GM19397 (cell line): ENCODE measurements around the gene DCTN2.
"Not testable (repeated sequence)": the region's sequence is repeated elsewhere in the genome, so short reads cannot be mapped to it uniquely, and the experiment has no call there.

Source experiments
- ATAC-seq: cut with Tn5 transposase; IDR thresholded peaks from one replicate; pipeline ENCODE4 v1.9.1; 2021; ENCODE audit warnings: mild to moderate bottlenecking, moderate library complexity; ENCODE audit not compliant: unreplicated experiment

Gene DCTN2

DNA sequence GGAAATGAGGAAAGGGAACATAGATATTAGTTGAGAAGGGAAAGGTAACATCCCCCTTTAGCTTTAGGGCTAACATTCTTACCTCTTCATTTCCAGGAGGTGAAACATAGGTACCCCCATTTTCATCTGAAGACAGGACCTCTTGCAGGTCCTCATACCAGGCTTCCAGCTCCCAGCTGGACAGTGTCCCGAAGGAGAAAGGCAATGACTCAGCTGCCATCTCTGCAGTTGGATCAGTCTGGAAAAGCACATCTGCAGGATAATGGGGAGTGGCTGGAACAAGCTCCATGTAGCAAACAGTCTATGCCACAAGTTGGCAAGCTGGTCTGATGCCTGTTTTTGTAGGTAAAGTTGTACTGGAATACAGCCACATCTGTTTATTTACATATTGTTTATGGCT is 29.8 kb downstream of the DCTN2 start:
- no peak for ATAC-seq

DNA sequence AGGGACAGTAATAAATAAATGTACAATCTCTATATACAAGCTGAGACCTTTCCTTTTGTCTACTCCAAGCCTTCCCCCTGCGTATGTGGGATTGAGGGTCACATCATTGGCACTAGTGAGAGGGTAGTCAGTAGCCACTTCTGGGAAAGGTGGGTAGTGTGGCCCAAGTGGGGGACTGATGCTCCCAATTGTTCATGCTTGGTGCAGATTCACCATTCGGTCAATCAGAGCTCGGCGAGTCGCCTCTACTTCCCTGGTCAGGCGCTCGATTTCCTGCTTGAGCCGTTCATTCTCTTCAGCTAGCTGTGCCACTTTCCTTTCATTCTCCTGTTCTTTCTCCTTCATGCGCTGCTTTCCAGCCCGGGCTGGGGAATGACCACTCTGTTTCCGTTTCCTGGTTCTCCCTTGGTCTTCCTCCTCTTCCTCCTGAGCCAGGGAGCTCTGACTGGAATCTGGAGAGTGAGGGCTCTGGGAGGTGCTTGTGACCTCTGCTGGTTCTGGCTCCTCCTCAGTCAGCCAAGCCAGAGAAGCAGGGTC is 30.3 kb downstream of the DCTN2 start:
- ATAC-seq: no peak

GRCh38 chr12:57515934-57516541 is 31.0 kb downstream of the DCTN2 start:
- no peak for ATAC-seq

DNA sequence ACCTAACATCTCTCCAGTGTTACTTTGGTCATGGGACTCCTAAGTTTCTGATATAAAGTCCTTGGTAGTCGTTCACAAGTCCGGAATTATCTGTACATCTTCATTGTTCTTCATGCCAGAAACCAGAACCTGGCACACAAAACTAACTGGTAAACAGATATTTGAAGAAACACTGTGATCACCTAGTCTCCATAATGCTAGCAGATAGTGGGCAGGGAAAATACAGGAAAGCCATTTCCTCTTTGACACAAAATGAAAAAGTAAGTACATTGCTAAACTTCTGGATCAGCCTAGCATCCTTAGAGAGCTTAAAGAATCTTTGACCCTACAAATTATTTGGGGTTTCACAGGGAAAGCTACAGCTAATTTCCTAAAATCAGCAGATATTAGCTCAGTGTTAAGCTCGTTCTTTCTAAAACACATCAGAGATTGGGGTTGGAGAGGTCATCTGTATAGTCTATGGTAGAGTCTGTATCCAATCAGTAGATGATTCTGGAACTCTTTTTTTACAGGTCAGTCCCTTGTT is 31.5 kb downstream of the DCTN2 start:
- ATAC-seq: no peak

- ATAC-seq: no peak
Measured at GRCh38 chr12:57514720-57515407, 32.1 kb downstream of the DCTN2 start.

GRCh38 chr12:57514246-57514645 is 32.7 kb downstream of the DCTN2 start:
- ATAC-seq: not testable (repeated sequence)

DNA sequence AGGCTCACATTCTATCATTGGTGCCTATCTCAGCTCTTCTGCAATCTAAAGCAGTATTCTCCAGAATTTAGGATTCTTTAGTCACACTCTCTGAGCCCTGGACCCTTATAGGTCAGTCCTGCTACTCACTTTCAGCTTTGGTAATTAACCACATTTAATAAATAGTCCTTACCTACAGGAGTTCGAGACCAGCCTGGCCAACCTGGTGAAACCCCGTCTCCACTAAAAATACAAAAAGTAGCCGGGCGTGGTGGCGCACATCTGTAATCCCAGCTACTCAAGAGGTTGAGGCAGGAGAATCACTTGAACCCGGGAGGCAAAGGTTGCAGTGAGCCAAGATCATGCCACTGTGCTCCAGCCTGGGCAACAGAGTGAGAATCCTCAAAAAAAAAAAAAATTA is 33.3 kb downstream of the DCTN2 start:
- ATAC-seq: not testable (repeated sequence)

DNA sequence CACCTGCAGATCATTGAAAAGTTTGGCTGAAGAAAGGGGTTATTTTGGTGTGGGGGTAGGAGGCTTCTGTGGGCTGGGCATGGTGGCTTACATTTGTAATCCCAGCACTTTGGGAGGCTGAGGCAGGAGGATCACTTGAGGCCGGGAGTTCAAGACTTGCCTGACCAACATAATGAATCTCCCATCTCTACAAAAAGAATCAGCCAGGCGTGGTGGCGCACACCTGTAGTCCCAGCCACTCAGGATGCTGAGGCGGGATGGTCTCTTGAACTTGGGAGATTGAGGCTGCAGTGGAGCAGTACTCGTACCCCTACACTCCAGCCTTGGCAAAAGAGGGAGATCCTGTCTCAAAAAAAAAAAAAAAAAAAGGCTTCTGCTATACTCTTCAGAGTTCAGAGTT is 33.7 kb downstream of the DCTN2 start:
- ATAC-seq: no peak

DNA sequence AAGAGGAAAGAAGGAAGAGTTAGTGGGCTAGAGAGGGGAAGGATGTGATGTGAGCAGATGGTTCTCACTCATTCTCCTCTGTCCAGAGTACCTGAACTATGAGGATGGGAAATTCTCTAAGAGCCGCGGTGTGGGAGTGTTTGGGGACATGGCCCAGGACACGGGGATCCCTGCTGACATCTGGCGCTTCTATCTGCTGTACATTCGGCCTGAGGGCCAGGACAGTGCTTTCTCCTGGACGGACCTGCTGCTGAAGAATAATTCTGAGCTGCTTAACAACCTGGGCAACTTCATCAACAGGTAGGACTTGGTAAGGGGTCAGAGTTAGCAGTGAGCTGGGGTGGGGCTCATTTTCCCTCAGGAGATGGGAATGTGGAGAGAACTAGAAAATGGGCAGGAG is 34.3 kb downstream of the DCTN2 start:
- no peak for ATAC-seq

DNA sequence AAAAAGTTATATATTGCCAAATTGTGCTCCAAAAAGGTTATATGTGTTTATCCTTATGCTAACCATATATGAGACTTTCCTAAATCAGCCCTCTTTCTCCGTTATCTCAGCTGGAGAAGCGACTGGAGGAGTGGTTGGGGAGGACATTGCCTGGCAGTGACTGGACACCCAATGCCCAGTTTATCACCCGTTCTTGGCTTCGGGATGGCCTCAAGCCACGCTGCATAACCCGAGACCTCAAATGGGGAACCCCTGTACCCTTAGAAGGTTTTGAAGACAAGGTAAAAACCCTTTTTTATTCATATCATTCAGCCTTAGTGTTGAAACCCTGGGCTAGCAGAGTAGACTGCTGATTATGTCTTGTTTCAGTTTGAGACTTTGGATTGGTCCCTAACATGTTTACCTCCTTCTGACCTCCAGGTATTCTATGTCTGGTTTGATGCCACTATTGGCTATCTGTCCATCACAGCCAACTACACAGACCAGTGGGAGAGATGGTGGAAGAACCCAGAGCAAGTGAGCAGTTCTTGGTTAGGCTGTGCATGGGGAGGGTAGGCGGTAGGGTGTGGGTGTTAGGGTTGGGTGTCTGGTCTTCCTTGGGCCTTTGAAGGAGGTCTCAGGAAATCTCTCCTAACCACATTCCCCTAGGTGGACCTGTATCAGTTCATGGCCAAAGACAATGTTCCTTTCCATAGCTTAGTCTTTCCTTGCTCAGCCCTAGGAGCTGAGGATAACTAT is 35.2 kb downstream of the DCTN2 start:
- no peak for ATAC-seq

GRCh38 chr12:57511161-57511560 is 35.8 kb downstream of the DCTN2 start:
- ATAC-seq: no peak

DNA sequence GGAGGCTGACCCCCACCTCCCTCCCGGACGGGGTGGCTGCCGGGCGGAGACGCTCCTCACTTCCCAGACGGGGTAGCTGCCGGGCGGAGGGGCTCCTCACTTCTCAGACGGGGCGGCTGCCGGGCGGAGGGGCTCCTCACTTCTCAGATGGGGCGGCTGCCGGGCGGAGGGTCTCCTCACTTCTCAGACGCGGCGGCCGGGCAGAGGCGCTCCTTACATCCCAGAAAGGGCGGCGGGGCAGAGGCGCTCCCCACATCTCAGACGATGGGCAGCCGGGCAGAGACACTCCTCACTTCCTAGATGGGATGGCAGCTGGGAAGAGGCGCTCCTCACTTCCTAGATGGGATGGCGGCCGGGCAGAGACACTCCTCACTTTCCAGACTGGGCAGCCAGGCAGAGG is 39.2 kb downstream of the DCTN2 start:
- ATAC-seq: not testable (repeated sequence)

DNA sequence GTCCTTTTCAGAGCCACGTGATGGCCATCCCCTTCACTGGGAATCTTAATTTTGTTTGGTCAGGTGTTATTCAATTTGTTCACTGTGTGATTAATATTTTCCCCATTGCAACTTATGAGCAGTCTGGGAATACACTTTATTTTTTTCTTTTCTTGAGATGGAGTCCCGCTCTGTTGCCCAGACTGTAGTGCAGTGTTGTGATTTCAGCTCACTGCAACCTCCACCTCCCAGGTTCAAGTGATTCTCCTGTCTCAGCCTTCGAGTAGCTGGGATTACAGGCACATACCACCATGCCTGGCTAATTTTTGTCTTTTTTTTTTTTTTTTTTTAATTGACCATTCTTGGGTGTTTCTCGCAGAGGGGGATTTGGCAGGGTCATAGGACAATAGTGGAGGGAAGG is 40.5 kb downstream of the DCTN2 start:
- ATAC-seq: not testable (repeated sequence)

GRCh38 chr12:57502311-57502969 is 44.6 kb downstream of the DCTN2 start:
- ATAC-seq: not testable (repeated sequence)

DNA sequence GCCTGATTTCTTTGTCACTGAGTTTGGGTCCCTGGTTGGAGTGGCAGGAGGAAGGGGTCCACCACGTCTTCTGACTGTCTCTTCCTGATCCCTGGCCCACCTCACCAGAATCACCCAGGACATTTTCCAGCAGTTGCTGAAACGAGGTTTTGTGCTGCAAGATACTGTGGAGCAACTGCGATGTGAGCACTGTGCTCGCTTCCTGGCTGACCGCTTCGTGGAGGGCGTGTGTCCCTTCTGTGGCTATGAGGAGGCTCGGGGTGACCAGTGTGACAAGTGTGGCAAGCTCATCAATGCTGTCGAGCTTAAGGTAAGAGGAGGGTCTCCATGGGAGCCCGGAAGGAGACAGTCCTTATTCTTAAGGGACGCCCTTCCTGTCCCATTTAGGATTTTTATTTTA is 46.8 kb downstream of the DCTN2 start:
- no peak for ATAC-seq

DNA sequence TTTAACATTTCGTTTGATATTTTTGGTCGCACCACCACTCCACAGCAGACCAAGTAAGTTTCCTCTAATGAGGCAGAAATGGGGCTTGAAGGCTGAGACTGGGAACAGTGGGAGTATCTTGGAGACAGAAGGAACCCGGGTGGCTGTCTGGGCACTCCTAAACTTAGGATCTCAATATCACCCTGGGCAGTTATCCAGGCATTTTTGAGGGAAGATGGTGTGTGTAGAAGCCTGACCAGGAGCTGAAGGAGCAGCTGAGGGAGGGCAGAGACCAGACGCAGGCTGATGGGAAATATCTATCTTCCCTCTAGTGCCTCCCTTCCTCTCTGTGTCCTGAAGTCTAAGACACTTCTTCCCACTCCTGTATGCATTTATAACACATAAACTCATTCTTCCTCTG is 48.4 kb downstream of the DCTN2 start:
- ATAC-seq: no peak

- ATAC-seq: no peak
Measured at GRCh38 chr12:57498132-57498502, 48.9 kb downstream of the DCTN2 start.

GRCh38 chr12:57497223-57498131 is 49.5 kb downstream of the DCTN2 start:
- ATAC-seq: no peak

DNA sequence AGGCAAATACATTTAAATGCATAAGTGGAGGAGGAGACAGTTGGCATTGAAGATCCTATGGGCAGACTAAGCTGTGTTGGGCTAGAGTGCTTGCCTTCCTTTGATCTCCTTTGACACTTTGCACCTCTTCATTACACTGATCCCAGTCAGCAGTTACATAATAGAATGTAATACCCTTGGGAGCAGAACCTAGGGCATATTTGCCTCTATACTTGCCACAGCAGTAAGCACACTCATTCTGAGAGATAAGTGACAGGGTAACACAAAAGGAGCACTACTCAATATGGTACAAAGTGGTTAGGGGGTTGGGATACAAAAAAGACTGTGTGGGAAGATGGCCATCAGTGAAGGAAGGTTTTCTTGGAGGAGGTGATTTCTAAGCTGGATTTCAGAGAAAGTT is 50.2 kb downstream of the DCTN2 start:
- ATAC-seq: no peak

DNA sequence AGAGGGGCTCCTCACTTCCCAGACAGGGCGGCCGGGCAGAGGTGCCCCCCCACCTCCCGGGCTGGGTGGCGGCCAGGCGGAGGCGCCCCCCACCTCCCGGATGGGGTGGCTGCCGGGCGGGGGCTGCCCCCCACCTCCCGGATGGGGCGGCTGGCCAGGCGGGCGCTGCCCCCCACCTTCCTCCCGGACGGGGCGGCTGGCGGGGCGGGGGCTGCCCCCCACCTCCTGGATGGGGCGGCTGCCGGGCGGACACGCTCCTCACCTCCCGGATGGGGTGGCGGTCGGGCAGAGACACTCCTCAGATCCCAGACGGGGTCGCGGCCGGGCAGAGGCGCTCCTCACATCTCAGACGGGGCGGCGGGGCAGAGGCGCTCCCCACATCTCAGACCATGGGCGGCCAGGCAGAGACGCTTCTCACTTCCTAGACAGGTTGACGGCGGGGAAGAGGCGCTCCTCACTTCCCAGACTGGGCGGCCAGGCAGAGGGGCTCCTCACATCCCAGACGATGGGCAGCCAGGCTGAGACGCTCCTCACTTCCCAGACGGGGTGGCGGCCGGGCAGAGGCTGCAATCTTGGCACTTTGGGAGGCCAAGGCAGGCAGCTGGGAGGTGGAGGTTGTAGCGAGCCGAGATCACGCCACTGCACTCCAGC is 51.8 kb downstream of the DCTN2 start:
- ATAC-seq: not testable (repeated sequence)
